HEK293T (cell line): ENCODE results near the gene MRPS34.

Experiments used
- CTCF ChIA-PET: fragments of 350-600 bp; formaldehyde crosslinking; extraction: SDS; loops from one replicate; lab custom pipeline; 2021; ENCODE audit warnings: antibody characterized with exemption, inconsistent platforms; lab: Yijun Ruan, JAX
- POLR2A ChIA-PET: fragments of 350-600 bp; formaldehyde crosslinking; extraction: SDS; loops from one replicate; lab custom pipeline; 2020; ENCODE audit warnings: antibody characterized with exemption, inconsistent platforms; lab: Yijun Ruan, JAX
- DNase-seq: peaks from one replicate; pipeline ENCODE4 v3.0.0; 2012; ENCODE audit warnings: mixed read lengths; ENCODE audit errors: extremely low spot score
- ARNT ChIP-seq: fragments of 450-650 bp; IDR thresholded peaks from 2 replicates; pipeline ENCODE4 v1.6.1; 2017; ENCODE audit warnings: mild to moderate bottlenecking
- BHLHE40 ChIP-seq: fragments of 450-650 bp; IDR thresholded peaks from 2 replicates; pipeline ENCODE4 v1.6.1; 2016; ENCODE audit warnings: mild to moderate bottlenecking, moderate library complexity, borderline replicate concordance
- CTBP1 ChIP-seq: fragments of 450-650 bp; IDR thresholded peaks from 2 replicates; pipeline ENCODE4 v1.6.1; 2016; ENCODE audit warnings: borderline replicate concordance
- ELF4 ChIP-seq: fragments of 450-650 bp; IDR thresholded peaks from 2 replicates; pipeline ENCODE4 v1.6.1; 2017; ENCODE audit warnings: antibody characterized with exemption
- FOXA1 ChIP-seq: fragments of 450-650 bp; IDR thresholded peaks from 2 replicates; pipeline ENCODE4 v1.6.1; 2016; ENCODE audit warnings: mild to moderate bottlenecking
- FOXK2 ChIP-seq: fragments of 450-650 bp; IDR thresholded peaks from 2 replicates; pipeline ENCODE4 v1.6.1; 2016; ENCODE audit warnings: mild to moderate bottlenecking
- FOXM1 ChIP-seq: fragments of 450-650 bp; IDR thresholded peaks from 2 replicates; pipeline ENCODE4 v1.6.1; 2017; ENCODE audit warnings: mild to moderate bottlenecking, borderline replicate concordance
- HDGF ChIP-seq: fragments of 450-650 bp; IDR thresholded peaks from 2 replicates; pipeline ENCODE4 v1.6.1; 2017; ENCODE audit warnings: antibody characterized with exemption, borderline replicate concordance
- L3MBTL2 ChIP-seq: fragments of 450-650 bp; conservative IDR thresholded peaks from 2 replicates; pipeline ENCODE4 v1.6.1; 2016; ENCODE audit warnings: mild to moderate bottlenecking
- LEF1 ChIP-seq: fragments of 450-650 bp; IDR thresholded peaks from 2 replicates; pipeline ENCODE4 v1.6.1; 2017; ENCODE audit warnings: mild to moderate bottlenecking, borderline replicate concordance
- NFRKB ChIP-seq: fragments of 450-650 bp; IDR thresholded peaks from 2 replicates; pipeline ENCODE4 v1.6.1; 2016; ENCODE audit warnings: mild to moderate bottlenecking, moderate library complexity
- SP1 ChIP-seq: fragments of 450-650 bp; IDR thresholded peaks from 2 replicates; pipeline ENCODE4 v1.6.1; 2017
- SUZ12 ChIP-seq: fragments of 450-650 bp; IDR thresholded peaks from 2 replicates; pipeline ENCODE4 v1.6.1; 2016; ENCODE audit warnings: mild to moderate bottlenecking
- TARDBP ChIP-seq: fragments of 450-650 bp; IDR thresholded peaks from 2 replicates; pipeline ENCODE4 v1.6.1; 2016
- ZNF384 ChIP-seq: fragments of 450-650 bp; IDR thresholded peaks from 2 replicates; pipeline ENCODE4 v1.6.1; 2016
- TF ChIP-seq, protein P1 (sequence below): fragments of 450-650 bp; IDR thresholded peaks from 2 replicates; pipeline ENCODE4 v1.6.1; 2016

Gene MRPS34

DNA sequence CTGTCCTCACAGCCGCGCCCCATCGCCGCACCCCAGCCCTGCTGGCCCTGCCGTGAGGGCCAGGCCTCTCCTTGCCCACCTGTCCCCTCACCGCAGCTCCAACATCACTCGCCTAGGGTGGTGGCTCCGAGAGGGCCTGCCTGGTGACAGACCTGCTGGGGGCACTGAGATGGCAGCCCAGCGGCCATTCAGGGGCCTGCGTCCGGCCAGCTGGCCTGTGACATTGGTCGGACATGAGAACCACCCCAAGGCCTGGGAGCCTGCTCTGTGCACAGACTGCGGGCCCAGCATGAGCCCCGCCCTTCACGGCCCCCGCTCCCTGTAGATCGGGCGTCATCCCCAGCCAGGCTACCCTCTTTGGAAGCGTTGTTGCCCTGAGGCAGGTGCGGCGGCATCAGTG, 13.4 kb downstream of the MRPS34 start:
- TF ChIP-seq, protein P1, sequence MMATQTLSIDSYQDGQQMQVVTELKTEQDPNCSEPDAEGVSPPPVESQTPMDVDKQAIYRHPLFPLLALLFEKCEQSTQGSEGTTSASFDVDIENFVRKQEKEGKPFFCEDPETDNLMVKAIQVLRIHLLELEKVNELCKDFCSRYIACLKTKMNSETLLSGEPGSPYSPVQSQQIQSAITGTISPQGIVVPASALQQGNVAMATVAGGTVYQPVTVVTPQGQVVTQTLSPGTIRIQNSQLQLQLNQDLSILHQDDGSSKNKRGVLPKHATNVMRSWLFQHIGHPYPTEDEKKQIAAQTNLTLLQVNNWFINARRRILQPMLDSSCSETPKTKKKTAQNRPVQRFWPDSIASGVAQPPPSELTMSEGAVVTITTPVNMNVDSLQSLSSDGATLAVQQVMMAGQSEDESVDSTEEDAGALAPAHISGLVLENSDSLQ = no peak
- TF ChIP-seq FOXK2 (no peak), TARDBP (no peak), CTBP1 (no peak), L3MBTL2 (no peak), NFRKB (no peak), SP1 (no peak), FOXM1 (no peak), LEF1 (no peak), SUZ12 (no peak), ZNF384 (no peak), FOXA1 (no peak), ARNT (no peak)
- POLR2A ChIA-PET = interaction anchor here (1.3 kb wide), 2 partner anchors 13 kb away, joined by 3 to 5 read pairs; partner anchors contain the start of genes EME2, MRPS34 and NME3
- no peak for DNase-seq
- CTCF ChIA-PET = no interaction called here

DNA sequence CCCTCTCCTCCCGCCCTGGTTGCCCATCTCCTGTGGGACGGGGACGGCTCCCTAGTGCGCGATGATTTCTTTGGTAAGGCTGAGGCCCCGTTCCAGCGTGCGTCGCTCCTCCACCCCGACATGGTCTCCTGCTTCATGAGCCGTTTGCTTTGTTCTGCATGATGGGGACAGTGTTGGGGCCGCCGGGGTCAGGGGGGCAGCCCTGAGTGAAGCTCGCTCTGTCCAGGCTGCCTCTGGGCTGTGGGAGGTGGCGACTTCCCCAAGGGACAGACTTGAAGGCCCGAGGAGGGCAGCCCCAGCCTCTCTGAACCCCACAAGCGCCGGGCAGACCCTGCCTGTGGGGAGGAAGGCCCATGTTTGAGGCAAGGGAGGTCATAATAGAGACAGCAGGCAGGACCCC, 14.0 kb downstream of the MRPS34 start:
- POLR2A ChIA-PET = interaction anchor here (1.3 kb wide), 1 partner anchor 13 kb away, joined by 3 read pairs; the partner anchor contains the start of genes EME2 and MRPS34
- no peak for DNase-seq
- TF ChIP-seq, protein P1 = no peak
- TF ChIP-seq SP1 = no peak
- CTCF ChIA-PET = no interaction called here

DNA sequence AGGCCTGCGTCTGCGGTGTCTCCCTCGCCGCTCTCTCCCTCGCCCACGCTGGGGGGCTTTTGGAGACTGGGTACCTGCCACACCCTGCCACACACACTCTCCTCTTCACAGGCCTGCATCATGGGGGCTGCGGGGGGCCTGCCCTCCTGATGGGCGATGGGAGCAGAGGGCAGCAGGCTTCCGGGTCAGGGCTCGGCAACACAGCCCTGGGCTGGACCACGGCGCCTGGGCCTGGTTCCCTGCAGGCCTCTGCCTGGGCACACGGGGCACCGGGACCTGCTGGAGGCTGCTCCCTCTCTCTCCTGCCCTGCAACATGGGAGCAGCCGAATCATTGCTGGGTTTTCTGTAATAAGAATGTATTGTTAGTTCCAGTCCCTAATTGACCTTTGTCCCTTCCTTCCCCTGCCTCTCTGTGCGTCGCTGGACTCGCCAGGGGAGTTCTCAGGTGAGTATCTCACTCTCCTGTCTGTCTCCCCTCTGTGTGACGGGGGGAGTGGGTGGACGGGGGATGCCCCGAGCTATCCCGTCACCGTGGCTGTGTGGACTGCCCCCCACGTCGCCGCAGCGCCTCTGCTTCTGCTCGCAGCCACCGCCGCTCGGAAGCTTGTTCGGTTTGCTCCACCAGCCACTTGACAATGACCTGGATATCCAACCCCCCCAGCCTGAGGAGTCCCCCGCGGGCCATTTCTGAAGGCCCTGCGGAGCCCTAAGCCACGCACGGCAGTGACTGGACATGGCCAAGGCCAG, 15.0 kb downstream of the MRPS34 start:
- no peak for DNase-seq
- POLR2A ChIA-PET = interaction anchor here (1.3 kb wide), 1 partner anchor 15 kb away, joined by 3 read pairs; the partner anchor contains the start of genes EME2 and MRPS34

DNA sequence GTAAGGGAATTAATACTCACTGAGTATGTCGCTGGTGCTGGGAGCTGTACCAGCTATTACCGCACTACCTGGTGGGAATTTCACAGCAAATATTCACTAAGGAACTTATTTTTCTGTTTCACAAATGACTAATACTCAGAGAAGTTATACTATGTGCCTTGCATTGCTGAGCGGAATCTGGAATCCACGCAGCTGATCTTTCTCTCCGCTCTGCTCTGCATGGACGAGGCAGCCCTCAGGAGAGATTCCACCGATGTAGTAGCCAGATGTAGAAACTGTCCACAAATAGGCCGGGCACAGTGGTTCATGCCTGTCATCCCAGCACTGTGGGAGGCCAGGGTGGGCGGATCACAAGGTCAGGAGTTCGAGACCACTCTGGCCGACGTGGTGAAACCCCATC, 18.7 kb downstream of the MRPS34 start:
- no peak for DNase-seq
- CTCF ChIA-PET = no interaction called here
- TF ChIP-seq ZNF384 (no peak), FOXK2 (no peak), TARDBP (no peak)
- POLR2A ChIA-PET = no interaction called here

More for the DNA sequence above, 15.0 kb downstream of the MRPS34 start:
- CTCF ChIA-PET = no interaction called here
- TF ChIP-seq SP1 (no peak), HDGF (no peak), CTBP1 (no peak), L3MBTL2 (no peak), TARDBP (no peak), ELF4 (no peak), ARNT (no peak), FOXK2 (no peak), FOXA1 (no peak), BHLHE40 (no peak), ZNF384 (no peak), NFRKB (no peak), SUZ12 (no peak), FOXM1 (no peak), LEF1 (no peak)
- TF ChIP-seq, protein P1 = no peak

DNA sequence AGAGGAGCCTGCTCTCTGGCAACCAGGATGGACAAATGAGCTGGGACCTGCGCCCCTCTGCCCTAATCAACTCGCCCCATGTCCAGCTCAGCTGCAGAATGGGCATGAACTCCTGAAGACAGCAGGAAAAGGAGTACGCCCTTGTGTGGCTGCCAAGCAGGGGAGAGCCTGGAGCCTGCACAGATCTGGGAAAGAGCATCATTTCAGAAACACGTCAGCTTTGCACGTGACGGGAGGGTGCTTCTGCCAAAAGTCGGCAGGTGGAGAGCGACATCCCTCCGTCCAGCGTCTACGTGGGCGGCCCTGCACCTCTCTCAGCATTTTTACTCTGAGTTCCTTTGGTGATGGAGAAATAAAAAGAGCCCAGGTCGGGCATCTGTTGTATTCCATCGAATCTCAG, 20.1 kb downstream of the MRPS34 start:
- TF ChIP-seq SUZ12 = no peak
- TF ChIP-seq SP1 = no peak
- TF ChIP-seq NFRKB = no peak
- TF ChIP-seq FOXM1 = no peak
- POLR2A ChIA-PET = no interaction called here
- DNase-seq = no peak
- CTCF ChIA-PET = no interaction called here

DNA sequence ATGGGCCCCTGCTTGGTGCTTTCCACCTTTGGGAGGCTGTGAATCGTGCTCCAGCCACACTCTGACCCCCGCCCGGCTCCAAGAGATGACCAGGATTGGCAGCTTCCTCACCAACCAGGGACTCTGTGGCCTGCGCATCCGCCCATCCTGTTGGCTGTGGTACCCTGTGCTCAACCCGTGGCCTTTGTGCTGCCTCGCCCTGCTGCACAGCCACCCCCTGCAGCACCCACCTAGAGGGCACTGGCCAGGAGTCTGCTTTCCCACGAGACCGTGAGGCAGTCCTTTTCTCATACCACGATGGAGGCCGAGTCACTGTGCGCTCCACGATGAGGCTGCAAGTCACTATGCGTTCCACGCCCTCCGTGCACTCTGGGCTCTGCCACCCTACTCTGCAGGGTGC, 21.0 kb downstream of the MRPS34 start:
- ChIA-PET POLR2A (interaction anchor here (0.9 kb wide), 1 partner anchor 31 kb away, joined by 4 read pairs; the partner anchor contains the start of gene NUBP2), CTCF (no interaction called here)
- DNase-seq = no peak
- TF ChIP-seq, protein P1 = no peak
- TF ChIP-seq BHLHE40 (no peak), FOXM1 (no peak), SP1 (no peak), TARDBP (no peak), NFRKB (no peak), CTBP1 (no peak), ARNT (no peak), FOXK2 (no peak), LEF1 (no peak), ZNF384 (no peak), SUZ12 (no peak)
